Heart left ventricle (tissue), 13 donors: ENCODE measurements around the gene SLC44A5.

Experiments
- POLR2A ChIP-seq, 2 donors: fragments of 450-650 bp; IDR thresholded peaks; one replicate each; pipeline ENCODE4 v1.6.1; 2017; ENCODE audit warnings: antibody characterized with exemption in 2 of 2, mild to moderate bottlenecking in 2 of 2, moderate library complexity in 2 of 2
- TF ChIP-seq, protein P1 (sequence below), 12 donors: fragments of 200-600 bp; sonication (generic) in 4 of 12; IDR thresholded peaks; one replicate each; pipeline versions ENCODE4 v1.5.0 to v1.8.0; 2018 to 2022; ENCODE audit warnings: antibody characterized with exemption in 12 of 12, mild to moderate bottlenecking in 5 of 12
- donor health status: ischemic (EF 13 %, LVEDD 7.1; RV severe dilation, severe dysfunction).
- donor health status: DM: no; HTN: yes; CAD: no.
- donor health status: DM: no; HTN: no; CAD: no.
- donor health status: ischemic (EF 25% LVEDD 6.9; RV normal size, moderate dysfunction).
- donor health status: ischemic (EF 25% LVEDD 5.7; RV mildly dilated, moderate dysfunction).
- donor health status: ischemic (EF 35%, LVEDD 5.7; RV mildly dilated, moderate dysfunction).
- donor health status: nonischemic (EF 11% LVEDD 7.7; RV severe dilation, severe dysfunction).
- donor health status: DM: yes; HTN: yes; CAD: no.
- donor health status: PGD.
- donor health status: ischemic (EF 29% LVEDD 5.4; RV normal size, mild dysfunction).
- donor health status: nonischemic (EF 23%, LVEDD 6.1; RV moderate dilation, normal function).

DNA sequence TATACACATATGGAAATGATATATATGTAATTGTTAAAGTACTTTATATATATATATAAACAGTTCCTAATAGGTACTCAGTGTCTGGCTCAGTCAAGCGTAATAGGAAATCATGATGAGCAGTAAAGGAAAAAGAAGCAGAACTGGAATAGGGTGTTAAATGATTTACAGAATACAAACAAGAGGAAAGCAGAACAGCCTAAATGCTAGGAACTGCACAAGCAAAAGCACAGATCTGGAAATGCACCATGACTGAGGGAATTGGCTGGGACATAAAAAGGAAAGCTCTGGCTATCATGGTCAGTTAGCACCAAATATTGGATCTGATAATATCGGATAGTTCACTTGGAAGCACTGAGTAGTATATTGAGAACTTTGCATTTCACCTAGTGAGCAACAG, 51.8 kb downstream of the SLC44A5 start:
- TF ChIP-seq, protein P1, sequence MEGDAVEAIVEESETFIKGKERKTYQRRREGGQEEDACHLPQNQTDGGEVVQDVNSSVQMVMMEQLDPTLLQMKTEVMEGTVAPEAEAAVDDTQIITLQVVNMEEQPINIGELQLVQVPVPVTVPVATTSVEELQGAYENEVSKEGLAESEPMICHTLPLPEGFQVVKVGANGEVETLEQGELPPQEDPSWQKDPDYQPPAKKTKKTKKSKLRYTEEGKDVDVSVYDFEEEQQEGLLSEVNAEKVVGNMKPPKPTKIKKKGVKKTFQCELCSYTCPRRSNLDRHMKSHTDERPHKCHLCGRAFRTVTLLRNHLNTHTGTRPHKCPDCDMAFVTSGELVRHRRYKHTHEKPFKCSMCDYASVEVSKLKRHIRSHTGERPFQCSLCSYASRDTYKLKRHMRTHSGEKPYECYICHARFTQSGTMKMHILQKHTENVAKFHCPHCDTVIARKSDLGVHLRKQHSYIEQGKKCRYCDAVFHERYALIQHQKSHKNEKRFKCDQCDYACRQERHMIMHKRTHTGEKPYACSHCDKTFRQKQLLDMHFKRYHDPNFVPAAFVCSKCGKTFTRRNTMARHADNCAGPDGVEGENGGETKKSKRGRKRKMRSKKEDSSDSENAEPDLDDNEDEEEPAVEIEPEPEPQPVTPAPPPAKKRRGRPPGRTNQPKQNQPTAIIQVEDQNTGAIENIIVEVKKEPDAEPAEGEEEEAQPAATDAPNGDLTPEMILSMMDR (IDR thresholded peaks at IDR 0.05) = no peak
- no peak for TF ChIP-seq POLR2A (IDR thresholded peaks at IDR 0.05)
